ENCODE results near the gene SLCO2A1.

The SLCO2A1 gene

GRCh38 chr3:134027631-134028030 is 2.1 kb downstream of the SLCO2A1 start:
- no peak overlapping the region for H3K4me3 ChIP-seq (ENCODE audit: low read depth, low read length)
- no peak for DNase-seq (ENCODE audit: low read depth)
- no peak for TF ChIP-seq CTCF (conservative IDR thresholded peaks at IDR 0.05; ENCODE audit: low read depth, low read length)

- TF ChIP-seq CTCF (conservative IDR thresholded peaks at IDR 0.05; ENCODE audit: low read depth, low read length): no peak
- H3K4me3 ChIP-seq (ENCODE audit: low read depth, low read length): no peak overlapping the region
- DNase-seq (ENCODE audit: low read depth): no peak
These were observed 9.5 kb downstream of the SLCO2A1 start for GRCh38 chr3:134020135-134020680.

- TF ChIP-seq CTCF (conservative IDR thresholded peaks at IDR 0.05; ENCODE audit: low read depth, low read length): no peak
- DNase-seq (ENCODE audit: low read depth): no peak
- H3K4me3 ChIP-seq (ENCODE audit: low read depth, low read length): no peak overlapping the region
These were observed 10.9 kb downstream of the SLCO2A1 start for GRCh38 chr3:134018850-134019249.

- DNase-seq (ENCODE audit: low read depth): no peak
- no peak for TF ChIP-seq CTCF (conservative IDR thresholded peaks at IDR 0.05; ENCODE audit: low read depth, low read length)
- H3K4me3 ChIP-seq (ENCODE audit: low read depth, low read length): no peak overlapping the region
These were observed 11.3 kb downstream of the SLCO2A1 start for GRCh38 chr3:134018406-134018805.

- H3K4me3 ChIP-seq (ENCODE audit: low read depth, low read length): no peak overlapping the region
- DNase-seq (ENCODE audit: low read depth): no peak
- no peak for TF ChIP-seq CTCF (conservative IDR thresholded peaks at IDR 0.05; ENCODE audit: low read depth, low read length)
These were observed 12.2 kb downstream of the SLCO2A1 start for GRCh38 chr3:134017490-134017889.

GRCh38 chr3:134014270-134014669 is 15.5 kb downstream of the SLCO2A1 start:
- no peak for TF ChIP-seq CTCF (conservative IDR thresholded peaks at IDR 0.05; ENCODE audit: low read depth, low read length)
- H3K4me3 ChIP-seq (ENCODE audit: low read depth, low read length): no peak overlapping the region
- no peak for DNase-seq (ENCODE audit: low read depth)

GRCh38 chr3:134013280-134013679 is 16.4 kb downstream of the SLCO2A1 start:
- no peak for DNase-seq (ENCODE audit: low read depth)
- TF ChIP-seq CTCF (conservative IDR thresholded peaks at IDR 0.05; ENCODE audit: low read depth, low read length): no peak
- H3K4me3 ChIP-seq (ENCODE audit: low read depth, low read length): no peak overlapping the region

Data from choroid plexus epithelial cell (primary cell).